Activated naive CD4-positive, alpha-beta T cell treated with Interleukin-2 at 50 U/mL for 16 hours (primary cell): ENCODE data around the gene THOC5.
"Not testable (repeated sequence)": the region's sequence is repeated elsewhere in the genome, so short reads cannot be mapped to it uniquely, and the experiment has no call there.

Source experiments
- DNase-seq: peaks from one replicate; pipeline ENCODE4 v3.0.0-alpha.2; 2020

THOC5 gene

DNA sequence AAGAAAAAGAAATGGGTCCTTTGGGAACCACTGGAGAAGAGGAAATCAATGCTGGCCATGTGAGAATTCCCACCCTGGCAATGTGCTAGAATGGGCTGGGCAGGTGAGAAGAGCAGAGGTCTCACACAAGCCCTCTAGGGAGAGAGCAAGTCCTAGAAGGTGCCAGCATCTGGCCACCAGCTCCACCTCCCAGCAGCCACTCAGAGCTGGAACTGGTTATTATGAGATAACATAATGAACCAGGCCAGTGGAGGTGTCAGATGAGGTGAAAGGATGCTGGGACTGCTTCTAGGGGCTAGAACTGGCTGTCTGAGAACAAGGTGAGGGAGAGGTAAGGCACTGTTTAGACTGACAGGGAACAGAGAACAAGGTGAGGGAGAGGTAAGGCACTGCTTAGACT lies 44.3 kb downstream of the THOC5 start:
- DNase-seq, result no peak

DNA sequence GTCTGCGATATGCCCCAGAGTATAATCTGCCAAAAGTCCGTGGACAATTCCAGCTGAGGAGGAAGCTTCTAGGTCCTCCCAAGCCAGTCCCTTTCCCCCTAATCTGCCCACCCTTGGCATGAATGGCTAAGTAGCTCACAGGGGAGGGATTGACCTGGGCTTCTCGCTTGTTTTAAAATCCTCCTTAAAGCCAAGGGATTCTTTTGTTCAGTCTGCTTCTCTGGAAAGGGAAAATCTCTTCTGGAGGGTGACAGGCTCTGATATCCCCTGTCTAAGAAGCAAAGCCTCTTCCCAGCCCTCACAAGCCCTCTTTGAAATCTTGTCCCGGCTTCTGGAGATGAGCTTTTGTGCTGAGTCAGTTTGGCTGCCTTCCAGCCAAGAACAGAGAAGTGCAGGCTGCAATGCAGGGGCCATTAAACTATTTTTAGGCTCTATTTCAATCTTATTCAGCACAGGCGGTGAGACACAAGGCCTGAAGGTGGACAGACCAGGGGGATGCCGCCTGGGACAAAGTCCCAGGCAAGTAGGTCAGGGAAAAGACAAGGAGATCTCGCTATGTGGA lies 49.7 kb downstream of the THOC5 start:
- no peak for DNase-seq

DNA sequence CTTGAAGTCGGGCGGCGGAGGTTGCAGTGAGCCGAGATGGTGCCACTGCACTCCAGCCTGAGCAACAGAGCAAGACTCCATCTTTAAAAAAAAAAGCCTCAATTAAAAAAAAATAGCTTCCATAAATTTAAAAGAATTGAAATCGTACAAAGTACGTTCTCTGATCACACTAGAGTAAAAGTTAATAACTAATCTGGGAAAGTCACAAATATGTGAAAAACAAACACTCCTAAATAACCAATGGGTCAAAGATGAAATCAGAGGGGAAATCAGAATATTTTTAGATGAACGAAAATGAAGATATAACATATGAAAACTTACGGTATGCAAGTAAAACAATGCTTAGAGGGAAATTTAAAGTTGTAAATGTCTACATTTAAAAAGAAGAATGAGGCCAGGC lies 53.7 kb downstream of the THOC5 start:
- DNase-seq, result no peak

DNA sequence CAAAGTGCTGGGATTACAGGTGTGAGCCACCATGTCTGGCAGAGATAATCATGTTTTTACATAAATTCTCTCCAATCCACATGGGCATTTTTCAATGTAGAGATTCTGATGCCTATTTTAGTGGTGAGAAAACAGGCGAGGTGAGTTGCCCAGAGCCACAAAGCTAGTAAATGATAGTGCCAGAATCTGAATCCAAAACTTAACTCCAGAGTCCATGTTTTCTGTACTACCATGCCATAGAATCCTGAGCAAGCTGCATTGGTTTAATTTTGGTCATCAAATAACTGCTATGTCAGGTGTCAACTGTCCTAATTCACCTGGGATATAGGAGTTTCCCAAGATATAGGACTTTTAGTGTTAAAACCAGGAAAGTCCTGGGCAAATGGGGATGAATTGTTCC lies 59.9 kb downstream of the THOC5 start:
- DNase-seq, result no peak

DNA sequence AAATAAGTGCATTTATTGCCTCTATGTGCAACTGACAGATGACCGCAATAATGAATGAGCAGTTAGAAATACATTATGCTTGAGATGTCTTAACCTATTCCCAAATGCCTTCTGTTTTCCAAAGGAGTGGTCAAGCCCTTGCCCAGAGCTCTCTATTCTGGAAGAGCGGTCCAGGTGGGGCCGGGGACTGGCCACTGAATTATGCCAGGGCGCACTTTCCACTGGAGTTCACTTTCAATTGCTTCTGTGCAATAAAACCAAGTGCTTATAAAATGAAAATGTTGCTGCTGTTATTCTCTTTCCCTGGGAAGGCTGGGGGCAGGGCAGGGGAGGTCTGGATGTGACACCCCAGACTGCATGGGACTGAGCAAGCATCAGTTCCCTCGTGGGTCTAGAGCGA lies 62.5 kb downstream of the THOC5 start:
- DNase-seq, result no peak

DNA sequence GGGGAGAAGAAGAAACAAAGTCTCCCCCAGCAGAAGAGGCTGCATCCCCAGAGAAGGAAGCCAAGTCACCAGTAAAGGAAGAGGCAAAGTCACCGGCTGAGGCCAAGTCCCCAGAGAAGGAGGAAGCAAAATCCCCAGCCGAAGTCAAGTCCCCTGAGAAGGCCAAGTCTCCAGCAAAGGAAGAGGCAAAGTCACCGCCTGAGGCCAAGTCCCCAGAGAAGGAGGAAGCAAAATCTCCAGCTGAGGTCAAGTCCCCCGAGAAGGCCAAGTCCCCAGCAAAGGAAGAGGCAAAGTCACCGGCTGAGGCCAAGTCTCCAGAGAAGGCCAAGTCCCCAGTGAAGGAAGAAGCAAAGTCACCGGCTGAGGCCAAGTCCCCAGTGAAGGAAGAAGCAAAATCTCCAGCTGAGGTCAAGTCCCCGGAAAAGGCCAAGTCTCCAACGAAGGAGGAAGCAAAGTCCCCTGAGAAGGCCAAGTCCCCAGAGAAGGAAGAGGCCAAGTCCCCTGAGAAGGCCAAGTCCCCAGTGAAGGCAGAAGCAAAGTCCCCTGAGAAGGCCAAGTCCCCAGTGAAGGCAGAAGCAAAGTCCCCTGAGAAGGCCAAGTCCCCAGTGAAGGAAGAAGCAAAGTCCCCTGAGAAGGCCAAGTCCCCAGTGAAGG lies 64.3 kb downstream of the THOC5 start:
- not testable (repeated sequence) for DNase-seq

DNA sequence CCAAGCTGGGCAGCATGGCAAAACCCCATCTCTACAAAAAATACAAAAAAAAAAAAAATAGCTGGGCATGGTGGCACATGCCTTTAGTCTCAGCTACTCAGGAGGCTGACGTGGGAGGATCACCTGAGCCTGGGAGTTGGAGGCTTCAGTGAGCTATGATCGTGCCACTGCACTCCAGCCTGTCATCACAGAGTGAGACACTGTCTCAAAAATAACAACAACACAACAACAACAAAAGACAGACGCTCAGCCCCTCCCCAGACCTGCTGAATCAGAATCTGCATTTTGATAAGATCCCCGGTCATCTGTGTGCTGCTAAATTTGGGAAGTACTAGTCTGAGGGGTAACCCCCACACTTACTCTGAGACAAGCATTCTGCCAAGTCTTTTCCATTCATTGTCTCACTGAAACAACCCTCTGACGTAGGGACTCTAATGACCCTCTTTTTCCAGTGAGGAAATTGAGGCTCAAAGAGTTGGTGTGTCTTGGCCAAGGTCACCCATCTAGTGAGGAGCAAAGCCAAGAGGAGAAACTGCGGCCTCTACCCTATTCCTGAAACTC lies 66.1 kb downstream of the THOC5 start:
- DNase-seq, result no peak

DNA sequence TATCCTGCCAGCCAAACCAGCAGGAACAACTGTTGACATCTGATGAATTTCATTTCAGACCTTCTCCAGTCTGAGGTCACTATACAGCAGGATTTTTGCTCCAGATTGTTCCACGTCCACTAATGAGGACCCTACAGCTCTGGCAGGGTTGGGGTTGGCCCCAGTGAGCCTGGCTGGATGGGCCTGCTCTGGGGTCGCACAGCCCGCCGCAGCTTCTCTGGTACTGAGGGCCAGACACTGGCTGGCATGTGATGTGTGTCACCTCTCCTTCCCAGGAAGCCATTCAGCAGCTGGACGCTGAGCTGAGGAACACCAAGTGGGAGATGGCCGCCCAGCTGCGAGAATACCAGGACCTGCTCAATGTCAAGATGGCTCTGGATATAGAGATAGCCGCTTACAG lies 68.1 kb downstream of the THOC5 start:
- DNase-seq, result no peak

DNA sequence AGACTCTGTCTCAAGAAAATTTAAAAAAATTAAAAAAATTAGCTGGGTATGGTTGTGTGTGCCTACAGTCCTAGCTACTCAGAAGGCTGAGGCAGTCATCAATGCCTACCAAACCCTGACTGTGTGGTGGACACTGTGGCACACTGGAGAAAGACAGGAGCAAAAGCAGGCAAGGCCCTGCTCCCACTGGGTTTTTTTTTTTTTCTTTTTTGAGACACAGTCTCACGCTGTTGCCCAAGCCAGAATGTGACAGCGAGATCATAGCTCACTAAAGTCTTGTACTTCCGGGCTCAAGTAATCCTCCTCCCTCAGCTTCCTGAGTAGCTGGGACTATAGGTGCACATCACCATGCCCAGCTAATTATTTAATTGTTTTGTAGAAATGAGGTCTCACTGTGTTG lies 68.9 kb downstream of the THOC5 start:
- no peak for DNase-seq

DNA sequence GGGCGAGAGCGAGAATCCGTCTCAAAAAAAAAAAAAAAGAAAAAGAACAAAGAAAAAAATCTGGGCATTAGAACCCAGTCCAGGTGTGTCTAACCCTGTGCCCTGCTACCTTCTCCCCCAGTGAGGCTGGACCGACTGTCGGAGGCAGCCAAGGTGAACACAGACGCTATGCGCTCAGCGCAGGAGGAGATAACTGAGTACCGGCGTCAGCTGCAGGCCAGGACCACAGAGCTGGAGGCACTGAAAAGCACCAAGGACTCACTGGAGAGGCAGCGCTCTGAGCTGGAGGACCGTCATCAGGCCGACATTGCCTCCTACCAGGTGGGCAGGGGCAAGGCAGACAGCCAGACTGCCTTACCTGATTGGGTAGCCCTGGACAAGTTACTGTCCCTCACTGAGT lies 70.3 kb downstream of the THOC5 start:
- no peak for DNase-seq

DNA sequence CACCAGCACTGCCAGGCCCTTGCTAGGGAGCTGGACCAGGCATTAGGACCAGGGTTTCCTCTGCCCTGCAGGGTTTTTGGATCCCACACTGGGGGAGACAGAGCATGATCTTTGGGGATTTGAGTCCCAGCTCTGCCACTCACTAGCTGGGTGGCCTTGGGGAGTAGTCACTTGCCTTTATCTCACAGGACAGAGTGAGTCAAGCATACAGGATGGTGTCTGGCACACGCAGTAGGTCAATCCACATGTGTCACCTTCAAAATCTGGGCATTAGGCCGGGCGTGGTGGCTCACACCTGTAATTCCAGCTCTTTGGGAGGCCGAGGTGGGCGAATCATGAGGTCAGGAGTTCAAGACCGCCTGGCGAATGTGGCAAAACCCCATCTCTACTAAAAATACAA lies 70.8 kb downstream of the THOC5 start:
- DNase-seq, result no peak

DNA sequence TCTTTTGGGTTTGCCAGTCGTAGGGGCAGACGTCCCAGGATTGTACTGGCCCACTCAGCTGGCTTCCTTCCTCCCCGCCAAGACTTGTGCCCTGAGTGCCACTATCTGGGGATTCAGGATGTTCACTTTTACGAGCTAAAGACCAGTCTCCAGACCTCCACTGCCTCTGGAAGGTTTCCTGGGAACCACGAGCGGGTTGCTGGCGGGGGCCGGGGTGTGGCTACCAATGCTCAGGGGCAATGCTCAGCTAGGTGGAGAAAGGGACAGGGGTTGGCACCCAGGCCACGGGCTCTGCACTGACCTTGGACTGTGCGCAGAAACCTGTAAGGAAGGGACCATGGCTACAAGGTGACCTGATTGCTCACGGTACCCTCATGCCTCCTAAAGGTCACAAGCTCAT lies 71.3 kb downstream of the THOC5 start:
- no peak for DNase-seq

DNA sequence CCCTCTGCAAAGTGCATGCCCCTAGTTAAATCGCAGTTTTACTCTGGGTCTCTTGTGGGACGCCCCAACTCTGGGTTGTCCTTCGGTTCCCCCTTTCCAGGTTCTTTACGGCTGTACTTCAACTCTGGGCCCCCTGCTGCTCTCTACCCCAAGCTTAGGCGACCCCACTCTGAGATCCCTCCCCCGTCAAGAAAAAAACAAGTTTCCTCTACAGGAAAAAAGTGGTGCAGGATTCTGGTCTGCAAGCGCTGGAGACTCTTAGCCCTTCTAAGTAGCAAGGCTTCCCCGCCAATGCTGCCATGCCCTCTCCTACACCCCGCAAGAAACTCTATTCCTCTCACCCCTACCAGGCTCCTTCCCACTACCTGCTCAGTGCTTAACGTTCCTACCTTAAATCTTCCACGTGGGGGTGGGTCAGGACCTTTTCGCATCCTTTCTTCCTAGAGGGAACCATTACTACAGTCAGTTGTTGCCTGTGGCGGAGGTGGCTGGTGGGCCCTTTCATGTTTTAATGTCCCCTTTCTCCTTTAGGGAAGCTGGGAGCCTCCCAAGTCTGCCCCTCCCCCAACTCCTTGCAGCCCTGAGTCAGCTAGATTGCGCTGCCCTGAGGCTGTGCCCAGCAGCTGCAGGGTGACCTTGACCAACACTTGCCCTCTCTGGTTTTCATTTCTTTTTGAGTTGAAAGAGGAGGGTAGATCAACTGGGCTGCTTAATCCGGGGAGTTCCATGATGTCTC lies 72.1 kb downstream of the THOC5 start:
- DNase-seq, result no peak

DNA sequence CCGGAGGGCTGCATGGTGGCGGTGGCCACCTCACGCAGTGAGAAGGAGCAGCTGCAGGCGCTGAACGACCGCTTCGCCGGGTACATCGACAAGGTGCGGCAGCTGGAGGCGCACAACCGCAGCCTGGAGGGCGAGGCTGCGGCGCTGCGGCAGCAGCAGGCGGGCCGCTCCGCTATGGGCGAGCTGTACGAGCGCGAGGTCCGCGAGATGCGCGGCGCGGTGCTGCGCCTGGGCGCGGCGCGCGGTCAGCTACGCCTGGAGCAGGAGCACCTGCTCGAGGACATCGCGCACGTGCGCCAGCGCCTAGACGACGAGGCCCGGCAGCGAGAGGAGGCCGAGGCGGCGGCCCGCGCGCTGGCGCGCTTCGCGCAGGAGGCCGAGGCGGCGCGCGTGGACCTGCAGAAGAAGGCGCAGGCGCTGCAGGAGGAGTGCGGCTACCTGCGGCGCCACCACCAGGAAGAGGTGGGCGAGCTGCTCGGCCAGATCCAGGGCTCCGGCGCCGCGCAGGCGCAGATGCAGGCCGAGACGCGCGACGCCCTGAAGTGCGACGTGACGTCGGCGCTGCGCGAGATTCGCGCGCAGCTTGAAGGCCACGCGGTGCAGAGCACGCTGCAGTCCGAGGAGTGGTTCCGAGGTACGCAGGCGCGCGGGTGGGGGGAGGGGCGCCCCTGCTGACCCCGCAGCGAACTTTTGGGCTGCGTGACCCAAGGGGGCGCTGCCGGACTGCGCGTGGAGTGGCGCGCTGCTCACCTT lies 72.9 kb downstream of the THOC5 start:
- DNase-seq, result peak; percentile 45

DNA sequence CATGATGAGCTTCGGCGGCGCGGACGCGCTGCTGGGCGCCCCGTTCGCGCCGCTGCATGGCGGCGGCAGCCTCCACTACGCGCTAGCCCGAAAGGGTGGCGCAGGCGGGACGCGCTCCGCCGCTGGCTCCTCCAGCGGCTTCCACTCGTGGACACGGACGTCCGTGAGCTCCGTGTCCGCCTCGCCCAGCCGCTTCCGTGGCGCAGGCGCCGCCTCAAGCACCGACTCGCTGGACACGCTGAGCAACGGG lies 73.4 kb downstream of the THOC5 start:
- no peak for DNase-seq

DNA sequence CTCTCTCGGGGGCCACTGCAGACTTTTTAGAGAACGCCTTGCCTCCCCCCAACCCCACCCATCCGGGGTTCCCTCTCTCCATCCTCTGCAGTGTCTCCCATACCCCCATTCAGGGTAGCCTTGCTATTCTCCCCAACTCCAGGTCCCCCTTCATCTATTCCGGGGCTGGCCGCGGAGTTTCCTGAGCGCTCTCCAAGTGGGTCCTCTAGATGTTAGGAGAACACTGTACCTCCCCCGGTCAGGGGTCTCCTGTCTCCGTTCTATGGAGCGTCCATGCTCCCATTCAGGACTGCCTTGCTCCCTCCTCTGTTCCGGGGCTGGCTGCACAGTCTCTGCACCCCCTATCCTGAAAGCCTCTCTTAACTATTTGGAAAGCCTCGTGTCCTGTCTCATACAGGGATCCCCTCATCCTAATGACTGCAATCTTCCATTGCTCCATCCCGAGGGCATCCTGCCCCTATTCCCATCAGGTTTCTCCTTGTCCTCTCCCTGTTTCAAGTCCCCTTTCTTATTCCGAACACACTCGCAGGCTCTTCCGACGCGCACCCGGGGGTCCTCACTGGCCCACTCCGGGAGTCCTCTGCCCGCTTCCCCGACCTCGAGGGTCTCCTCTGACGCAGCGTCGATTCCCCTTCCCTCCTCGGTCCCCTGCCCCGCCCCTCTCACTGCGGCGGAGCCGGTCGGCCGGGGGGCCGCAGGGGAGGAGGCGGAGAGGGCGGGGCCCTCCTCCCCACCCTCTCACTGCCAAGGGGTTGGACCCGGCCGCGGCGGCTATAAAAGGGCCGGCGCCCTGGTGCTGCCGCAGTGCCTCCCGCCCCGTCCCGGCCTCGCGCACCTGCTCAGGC lies 73.9 kb downstream of the THOC5 start, which contains the start of gene NEFH:
TSS of gene NEFH (plus strand) at position 802 of the 845 bp plus-strand sequence. CDS start 45 bp downstream, outside the sequence.
- DNase-seq, result no peak

DNA sequence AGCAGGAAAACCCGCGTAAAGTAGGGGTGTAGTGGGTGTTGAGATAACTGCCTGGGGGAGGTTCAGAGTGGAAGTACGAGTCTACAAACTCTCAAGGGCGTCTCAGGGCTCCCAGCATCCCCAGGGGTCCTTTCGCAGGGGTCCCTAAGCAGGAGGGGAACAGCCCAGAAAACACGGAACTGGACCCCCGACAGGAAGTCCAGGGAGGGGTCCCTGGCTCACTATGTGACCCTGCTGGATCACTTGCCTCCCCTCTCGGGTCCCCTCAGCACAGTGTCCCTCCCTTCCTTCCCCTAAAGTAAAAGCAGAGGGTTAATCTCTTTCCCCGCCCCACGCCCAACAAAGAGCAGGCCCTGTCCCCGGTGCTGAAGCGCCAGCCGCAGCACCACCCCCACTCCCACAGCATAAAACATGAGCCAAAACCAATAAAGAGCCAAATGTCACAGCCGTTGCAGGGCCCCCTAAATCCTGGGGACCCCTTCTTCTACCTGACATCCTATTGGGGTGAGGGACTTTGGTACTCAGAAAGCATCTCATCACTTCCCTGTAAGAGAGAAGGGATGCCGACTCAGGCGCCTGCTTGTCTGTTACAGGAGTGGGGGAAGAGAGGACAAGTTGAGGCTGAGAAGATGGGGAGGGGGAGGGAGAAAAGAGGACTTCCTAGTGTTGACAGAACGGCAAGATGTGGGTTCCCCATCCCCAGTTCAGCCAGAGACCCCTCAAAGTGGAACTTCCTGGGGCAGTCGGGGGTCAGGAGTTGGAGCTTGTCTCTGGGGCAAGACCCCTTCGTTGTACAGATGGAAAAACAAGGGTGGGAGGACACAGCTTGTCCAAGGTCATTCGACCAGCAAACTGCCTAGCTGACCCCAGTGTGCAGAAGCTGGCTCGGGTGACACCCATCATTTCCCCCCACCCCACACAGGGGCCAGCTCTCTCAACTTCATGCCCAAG lies 75.0 kb downstream of the THOC5 start:
- DNase-seq, result peak; percentile 34

DNA sequence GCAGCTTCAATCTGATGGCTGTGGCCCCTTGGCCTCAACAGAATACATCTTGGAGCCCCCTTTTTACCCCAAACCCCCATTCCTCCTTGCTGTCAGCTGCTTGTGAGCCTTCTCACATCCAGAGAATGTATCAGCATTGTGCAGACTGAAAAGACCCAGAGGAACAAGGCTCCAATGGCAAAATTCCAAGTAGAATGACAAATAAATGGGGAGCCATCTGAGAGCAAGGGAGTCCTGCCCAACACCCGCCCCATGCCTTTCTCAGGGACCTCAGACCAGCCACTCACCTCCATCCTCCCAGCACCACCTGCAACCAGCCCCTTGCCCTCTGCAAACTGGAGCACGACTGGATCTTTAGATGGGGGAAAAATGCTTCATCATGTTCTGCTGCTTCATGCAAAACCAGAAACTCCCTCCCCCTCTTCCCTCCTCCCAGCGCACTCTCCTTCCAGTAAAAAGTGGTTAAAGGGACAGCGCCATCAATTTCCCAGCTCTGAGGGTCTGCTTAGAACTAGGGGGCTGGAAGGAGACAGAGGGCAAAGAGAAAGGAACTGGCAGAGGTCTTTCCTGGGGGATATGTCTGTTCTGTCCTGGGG lies 75.7 kb downstream of the THOC5 start:
- no peak for DNase-seq

DNA sequence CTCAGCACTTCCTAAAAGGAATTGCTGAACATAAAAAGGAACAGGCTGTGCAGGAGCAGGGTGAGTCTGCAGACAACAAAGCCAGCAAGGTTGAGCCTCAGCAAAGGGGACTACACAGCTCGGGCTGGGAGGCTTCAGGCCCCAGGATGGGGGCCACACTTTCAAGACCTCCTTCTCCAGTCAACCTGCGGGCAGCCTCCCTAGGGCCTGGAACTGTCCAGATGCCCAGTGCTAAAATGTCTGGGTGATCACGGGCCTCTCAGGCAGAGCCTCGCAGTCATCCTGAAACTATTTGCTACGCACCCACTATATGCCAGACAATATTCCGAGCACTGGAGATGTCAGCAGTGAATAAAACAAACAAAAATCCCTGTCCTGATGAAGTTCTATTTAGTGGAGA lies 77.4 kb downstream of the THOC5 start:
- DNase-seq, result no peak

DNA sequence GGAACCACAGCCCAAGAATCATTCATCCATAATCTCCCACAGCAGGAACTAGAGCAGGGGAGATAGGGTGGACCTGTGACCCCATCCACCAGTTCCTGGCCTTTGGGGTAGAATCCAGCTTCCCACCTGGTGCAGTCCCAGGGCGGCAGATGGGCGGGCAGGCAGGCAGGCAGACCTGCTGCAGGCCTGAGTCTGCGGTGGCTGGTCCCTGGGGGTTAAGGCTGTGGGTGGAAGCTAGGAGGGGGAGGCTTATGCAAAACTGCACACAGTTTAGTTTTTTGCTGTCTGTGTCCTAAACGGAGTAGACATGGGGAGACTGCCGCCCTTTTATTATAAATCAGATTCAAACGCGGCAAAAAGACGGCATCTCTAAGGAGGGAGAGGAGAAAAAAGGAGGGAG lies 78.0 kb downstream of the THOC5 start:
- no peak for DNase-seq

DNA sequence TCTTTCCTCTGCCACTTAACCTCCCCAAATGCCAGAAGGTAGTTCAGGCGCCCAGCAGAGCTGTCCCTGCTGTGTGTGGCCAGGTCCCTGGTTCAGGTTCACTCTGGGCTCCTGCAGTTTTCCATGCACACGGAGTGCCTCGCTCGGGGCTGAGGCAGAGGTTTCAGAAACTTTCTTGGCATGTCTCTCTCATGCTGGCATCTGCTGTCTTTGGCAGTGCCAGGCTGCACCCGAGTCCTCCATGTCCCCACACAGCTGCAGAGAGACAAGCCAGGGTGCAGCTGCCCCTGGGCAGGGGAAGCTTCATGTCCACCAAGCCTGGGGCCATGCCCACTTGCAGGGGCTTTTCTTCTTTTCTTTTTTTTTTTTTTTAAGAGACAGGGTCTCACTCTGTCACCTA lies 80.6 kb downstream of the THOC5 start:
- no peak for DNase-seq
